NCI-H446 treated with DMSO at 0.1 percent for 48 hours (cell line): Measurements from ENCODE around the gene ARID2.

Experiments
- DNase-seq: peaks from one replicate; lab custom pipeline; 2025; lab: John Stamatoyannopoulos, UW

Gene ARID2, protein sequence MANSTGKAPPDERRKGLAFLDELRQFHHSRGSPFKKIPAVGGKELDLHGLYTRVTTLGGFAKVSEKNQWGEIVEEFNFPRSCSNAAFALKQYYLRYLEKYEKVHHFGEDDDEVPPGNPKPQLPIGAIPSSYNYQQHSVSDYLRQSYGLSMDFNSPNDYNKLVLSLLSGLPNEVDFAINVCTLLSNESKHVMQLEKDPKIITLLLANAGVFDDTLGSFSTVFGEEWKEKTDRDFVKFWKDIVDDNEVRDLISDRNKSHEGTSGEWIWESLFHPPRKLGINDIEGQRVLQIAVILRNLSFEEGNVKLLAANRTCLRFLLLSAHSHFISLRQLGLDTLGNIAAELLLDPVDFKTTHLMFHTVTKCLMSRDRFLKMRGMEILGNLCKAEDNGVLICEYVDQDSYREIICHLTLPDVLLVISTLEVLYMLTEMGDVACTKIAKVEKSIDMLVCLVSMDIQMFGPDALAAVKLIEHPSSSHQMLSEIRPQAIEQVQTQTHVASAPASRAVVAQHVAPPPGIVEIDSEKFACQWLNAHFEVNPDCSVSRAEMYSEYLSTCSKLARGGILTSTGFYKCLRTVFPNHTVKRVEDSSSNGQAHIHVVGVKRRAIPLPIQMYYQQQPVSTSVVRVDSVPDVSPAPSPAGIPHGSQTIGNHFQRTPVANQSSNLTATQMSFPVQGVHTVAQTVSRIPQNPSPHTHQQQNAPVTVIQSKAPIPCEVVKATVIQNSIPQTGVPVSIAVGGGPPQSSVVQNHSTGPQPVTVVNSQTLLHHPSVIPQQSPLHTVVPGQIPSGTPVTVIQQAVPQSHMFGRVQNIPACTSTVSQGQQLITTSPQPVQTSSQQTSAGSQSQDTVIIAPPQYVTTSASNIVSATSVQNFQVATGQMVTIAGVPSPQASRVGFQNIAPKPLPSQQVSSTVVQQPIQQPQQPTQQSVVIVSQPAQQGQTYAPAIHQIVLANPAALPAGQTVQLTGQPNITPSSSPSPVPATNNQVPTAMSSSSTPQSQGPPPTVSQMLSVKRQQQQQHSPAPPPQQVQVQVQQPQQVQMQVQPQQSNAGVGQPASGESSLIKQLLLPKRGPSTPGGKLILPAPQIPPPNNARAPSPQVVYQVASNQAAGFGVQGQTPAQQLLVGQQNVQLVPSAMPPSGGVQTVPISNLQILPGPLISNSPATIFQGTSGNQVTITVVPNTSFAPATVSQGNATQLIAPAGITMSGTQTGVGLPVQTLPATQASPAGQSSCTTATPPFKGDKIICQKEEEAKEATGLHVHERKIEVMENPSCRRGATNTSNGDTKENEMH (N-terminal part only)

DNA sequence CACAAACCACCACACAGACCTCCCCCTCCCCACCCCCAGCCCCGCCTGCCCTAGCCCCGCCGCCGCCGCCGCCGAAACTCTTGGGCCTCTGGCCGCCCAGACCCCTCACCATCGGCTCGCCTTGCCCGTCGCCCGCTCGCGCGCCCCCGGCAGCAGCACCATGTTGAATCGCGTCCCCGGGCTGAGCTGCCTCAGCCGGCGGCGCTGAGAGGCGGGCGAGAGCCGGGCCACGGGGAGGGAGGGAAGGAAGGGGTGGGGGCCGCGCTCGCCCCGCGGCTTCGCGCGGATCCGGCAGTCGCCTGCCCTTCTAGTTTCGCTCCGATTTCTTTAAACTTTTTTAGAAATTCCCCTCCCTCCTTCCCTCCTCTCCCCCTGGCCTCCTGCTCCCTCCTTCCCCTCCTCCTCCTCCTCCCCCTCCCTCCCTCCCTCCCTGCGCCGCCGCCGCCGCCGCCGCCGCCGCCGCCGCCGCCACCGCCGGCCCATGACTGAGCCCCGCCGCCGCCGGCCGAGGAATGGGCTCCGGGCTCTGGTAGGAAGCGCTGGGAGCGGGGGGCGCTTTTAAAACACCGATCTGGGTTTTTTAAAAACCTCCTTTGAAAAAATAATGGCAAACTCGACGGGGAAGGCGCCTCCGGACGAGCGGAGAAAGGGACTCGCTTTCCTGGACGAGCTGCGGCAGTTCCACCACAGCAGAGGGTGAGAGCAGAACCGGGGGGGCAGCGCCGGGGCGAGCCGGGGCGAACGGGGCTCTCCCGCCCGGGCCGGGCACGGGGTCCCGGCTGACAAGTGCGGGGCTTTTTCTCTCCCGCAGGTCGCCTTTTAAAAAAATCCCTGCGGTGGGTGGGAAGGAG, at the start of gene ARID2:
Gene ARID2 (plus strand): TSS at position 474 of the 851 bp plus-strand sequence. CDS start 131 bp downstream, at position 605.
- peak; percentile 56 for DNase-seq

DNA sequence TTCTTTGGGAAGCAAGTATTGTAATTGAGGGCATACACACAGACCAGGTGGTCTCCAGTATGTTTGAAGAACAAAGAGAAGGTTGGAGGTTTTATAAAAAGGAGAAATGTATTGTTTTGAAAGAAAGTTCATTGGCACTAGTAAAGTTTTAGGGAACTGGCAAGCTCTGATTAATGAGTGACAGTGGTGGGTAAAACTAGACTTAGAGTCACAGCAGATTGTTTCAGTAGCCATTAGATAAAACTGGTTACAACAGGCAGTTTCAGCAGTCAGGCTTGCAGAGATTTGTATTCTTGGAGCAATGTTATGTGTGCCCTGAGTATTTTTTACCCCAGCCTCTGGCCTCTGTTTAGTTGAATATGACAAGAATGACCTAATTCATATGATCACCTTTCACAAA, 49.1 kb upstream of the ARID2 start:
- no peak for DNase-seq

DNA sequence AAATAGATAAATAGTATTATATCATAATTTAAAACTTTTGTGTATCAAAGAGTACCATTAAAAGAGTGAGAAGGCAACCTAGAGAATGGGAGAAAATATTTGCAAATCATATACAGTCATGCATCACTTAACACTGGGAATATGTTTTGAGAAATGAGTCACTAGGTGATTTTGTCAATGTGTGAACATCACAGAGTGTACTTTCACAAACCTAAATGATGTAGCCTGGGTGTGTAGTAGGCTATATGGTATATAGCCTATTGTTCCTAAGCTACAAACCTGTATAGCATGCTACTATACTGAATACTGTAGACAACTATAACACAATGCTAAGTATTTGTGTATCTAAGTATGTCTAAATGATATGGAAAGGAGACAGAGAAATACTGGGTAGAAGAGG, 48.0 kb upstream of the ARID2 start:
- no peak for DNase-seq

DNA sequence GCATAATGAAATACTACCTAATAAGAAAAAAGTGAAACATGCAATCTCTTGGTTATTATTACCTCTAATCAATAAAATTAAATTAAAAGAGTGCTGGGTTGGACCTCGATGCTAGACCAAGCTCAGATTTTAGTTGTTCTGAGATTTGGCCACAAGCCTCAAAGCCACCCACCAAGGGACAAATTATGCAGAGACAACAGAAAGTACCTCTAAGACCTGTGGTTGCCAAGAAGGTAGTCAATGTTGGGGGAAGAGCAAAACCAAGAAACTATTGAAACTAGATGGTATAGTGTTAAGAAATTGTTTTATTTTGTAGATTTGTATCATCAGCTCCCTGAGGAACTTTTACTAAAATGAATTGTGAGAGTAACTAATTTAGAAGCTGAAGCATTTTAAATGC, 43.8 kb upstream of the ARID2 start:
- DNase-seq = no peak

DNA sequence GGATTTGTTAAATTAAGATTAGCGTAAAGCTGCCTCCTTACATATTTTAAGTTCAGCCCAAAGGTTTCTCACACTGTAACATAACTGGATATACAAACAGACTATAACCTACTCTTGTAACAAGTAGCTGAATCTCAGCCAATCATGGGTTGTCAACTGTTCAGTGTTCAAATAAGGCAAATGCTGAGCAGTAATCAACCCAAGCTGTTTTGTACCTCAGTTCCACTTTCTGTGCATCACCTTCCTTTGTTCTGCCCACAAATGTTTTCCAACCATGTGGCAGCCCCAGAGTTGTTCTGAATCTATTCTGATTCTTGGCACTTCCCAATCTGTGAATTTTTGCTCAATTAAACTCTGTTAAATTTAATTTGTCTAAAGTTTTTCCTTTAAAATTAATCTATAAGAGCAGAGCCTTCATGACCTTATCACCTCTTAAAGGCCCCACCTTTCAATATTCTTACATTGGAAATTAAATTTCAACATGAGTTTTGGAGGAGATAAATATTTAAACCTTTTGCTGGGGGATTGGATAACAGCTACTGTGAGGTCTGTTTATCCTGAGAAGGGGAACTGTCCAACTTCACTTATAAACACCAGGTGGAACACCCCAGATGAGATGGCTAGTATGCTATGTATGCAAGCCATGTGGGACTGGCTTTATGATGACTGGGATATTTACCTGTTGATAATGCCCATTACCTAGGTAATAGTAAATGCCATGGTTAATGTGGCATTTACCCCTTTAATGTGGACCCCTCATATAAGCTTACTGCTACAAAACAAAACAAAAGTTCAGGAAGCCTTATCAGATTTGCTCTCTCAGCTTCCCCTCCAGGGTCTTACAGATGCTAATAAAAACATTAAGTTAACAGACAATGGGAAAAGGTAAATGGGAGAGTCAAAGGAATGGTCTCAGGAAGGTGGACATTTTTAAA, 42.2 kb upstream of the ARID2 start:
- DNase-seq = no peak

DNA sequence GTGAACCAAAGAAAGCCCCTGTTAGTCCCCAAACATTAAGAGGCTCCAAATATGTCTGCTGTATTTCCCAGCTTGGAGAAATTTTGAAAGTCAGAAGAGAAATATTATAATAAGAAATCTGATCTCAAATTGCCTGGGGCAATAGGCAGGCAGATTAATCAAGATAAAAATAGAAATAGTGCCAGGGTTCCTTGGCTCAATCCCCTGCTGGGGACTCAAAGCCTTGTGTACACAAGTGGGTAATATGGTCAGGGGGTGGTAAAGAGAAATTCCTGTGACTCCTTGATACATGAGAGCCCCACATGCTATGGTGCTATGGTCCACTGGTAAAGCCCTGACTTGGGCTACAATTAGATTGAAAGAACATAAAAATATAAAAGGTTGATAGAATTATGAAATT, 41.3 kb upstream of the ARID2 start:
- no peak for DNase-seq

DNA sequence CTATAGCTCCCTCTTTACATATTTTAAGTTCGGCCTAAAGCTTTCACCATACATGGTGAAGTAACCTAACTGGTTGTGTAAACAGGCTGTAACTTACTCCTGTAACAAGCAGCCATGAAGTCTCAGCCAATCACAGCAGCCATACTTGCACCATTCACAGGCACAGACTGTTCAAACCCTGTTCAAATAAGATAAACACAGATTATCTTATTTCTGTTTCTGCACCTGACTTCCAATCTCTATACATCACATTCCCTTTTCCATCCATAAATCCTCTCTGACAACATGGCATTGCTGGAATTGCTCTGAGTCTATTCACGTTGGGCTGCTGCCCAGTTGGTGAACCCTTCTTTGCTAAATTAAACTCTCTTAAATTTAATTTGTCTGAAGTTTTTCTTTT, 34.5 kb upstream of the ARID2 start:
- no peak for DNase-seq

DNA sequence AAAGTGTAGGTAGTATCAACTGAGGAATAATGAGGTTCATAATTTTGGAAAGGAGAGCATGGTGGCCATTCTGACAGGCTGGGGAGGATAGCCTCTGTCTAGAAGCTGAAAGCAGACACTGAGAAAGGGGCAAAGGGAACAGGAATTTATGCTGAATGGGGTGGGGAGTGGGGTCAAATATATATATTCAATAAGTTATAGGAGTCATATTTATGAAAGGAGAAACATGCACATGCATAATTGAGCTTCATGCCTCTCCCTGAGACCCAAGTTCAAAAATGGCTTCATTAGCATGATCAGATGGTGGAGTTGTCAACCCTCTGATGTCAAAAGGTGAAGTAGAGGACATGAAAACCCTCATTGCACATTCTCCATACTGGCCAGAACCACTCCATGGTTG, 33.9 kb upstream of the ARID2 start:
- no peak for DNase-seq

DNA sequence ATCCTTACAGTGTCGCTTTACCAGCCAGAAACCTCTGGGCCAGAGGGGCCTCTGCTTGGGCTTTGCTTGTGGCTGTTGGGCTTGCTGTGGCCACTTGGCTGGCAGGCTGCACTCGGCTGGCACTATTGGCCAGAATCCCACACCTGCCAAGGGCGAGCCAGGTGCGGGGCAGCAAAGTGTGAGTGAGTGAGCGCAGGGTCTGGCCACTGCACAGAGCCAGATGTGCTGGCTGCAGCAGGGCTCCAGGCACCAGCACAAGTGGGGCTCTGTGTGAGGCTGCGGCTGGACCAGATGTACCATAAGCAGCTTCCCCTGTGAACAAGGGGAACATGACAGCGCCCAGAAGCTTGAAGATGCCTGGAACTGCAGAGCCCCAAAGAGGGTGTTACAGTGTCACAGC, 33.5 kb upstream of the ARID2 start:
- no peak for DNase-seq

DNA sequence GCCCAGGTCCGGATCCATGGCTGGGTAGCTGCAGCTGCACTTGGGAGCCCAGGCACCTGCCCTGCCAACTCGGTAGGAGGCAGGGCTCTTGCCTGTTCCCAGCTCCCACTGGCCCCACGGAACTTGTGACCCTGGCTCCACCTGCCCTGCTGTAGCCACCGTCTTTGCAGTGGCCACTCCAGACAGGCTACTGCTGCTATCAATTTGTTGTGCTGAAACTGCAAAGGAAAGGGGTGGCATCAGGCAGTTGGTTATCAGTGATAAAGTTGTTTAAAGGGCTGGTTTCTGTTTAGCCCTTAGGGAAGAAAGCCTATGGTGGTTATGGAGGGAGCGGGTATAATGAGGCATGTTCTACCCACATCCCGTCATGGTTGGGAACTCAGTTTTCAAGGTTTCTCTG, 32.1 kb upstream of the ARID2 start:
- DNase-seq = no peak

DNA sequence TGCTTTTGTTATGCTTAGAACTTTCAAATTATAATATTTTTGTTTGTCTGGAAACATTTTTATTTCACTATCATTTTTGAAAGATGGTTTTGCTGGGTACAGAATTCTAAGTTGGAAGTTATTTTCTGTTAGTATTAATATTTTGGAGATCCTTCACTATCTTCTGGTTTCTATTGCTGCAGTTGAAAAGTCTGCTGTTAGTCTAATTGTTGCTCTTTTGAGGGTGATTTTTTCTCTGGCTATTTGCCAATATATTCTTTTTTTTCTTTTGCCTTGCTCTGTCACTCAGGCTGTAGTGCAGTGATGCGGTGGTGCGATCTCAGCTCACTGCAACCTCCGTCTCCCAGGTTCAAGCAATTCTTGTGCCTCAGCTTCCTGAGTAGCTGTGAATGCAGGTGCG, 28.2 kb upstream of the ARID2 start:
- no peak for DNase-seq

DNA sequence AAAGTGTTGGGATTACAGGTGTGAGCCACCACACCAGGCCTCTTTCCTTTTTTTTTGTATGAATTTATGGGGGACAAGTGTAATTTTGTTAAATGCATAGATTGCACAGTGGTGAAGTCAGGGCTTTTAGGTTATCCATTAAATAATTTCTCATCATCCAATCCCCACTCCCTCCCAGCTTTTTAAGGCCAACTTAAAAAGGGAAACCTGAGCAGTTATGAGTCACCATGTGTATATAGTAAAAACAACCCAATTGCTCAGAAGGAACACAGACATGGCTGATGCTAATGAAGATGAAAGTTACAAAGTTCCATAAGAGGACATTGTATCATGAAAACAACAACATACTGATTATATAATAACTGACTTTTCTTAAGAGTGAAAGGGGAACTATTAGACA, 25.6 kb upstream of the ARID2 start:
- DNase-seq = no peak

DNA sequence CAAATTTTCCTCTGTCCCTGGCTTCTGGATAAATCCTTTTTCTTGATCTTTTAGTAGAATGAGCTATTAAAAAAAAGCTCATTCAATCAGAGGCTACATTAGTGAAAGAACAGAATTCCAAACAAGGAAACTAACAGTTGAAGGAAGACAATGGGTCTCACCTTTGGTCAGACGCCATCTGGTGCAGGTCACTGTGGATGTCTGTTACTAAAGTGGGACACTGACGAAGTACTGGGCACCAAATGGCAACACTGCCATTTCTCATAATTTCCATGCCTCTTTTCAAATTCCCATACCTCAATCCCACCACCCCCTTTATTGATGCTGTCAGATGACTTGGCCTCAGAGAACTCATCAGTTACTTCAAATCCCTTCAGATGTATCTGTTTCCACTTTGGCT, 24.5 kb upstream of the ARID2 start:
- DNase-seq = no peak

DNA sequence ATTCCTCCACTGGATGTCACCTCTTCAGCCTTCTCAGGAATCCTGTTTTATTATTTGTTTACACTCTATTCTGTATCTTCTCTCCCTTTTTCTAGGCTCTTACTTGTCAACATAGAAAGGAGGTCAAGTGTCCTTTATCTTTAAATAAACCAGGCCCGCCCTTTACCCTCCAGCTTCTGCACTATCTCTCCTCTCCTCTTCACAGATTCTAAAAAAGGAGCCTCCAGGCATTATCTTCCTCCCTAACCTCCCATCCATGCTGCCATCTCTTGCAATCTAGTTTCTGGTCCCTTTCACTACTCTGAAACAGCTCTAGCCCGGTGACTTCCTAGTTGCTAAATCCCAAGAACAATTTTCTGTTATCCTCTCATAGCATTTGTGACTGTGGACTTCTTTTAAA, 24.1 kb upstream of the ARID2 start:
- DNase-seq = no peak

DNA sequence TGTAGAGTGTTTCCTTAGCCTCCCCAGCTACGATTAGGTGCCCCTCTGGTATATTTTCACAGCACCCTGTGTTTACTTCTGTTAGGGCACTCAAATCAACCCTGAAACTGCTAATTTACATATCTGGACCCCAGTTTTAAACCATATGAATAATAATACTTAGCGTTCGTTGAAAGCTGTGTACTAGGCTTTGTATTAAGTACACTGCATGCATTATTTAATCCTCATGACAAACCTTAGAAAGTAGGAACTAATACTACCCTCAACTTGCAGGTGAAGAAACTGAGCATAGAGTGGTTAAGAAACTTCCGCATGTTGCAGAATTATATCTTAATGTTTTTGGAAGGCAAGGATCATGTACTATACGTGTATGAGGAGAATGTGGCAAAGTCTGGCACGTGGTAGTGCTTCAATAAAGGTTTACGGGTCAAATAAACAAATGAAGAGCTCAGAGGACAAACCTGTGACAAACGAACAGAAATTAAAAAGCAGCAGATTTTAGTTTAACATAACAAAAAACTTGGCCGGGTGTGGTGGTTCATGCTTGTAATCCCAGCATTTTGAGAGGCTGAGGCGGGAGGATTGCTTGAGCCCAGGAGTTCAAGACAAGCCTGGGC, 22.2 kb upstream of the ARID2 start:
- DNase-seq = no peak

DNA sequence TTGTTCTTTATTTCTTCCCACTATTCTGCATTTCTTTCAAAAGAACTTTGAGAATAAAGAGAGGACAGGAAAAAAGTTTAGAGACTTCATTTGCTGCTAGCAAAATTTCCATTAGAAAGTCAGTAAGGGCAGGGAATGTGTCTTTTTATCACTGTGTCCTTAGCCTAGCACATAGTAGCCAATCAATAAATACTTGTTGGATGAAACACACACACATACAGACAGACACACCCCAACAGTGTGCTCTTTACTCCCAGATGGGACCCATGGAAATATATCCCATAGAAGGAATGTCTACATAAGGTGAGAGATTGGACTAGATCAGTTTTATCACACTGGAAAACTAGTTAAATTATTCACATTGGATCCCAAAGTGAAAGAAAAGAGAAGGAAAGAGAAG, 21.1 kb upstream of the ARID2 start:
- no peak for DNase-seq

DNA sequence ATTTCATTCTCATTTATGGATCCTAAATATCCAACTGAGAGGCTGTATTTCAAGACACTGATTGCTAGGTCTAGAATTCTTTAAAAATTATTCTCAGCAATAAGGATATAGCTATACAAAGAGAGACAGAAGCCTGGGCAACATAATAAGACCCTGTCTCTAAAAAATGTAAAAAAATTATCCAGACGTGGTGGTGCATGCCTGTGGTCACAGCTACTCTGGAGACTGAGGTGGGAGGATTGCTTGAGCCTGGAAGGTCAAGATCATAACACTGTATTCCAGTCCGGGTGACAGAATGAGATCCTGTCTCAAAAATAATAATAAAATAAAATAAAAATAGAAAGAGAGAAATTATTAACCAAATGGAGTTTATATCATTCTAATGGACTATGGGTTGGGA, 20.6 kb upstream of the ARID2 start:
- DNase-seq = no peak

DNA sequence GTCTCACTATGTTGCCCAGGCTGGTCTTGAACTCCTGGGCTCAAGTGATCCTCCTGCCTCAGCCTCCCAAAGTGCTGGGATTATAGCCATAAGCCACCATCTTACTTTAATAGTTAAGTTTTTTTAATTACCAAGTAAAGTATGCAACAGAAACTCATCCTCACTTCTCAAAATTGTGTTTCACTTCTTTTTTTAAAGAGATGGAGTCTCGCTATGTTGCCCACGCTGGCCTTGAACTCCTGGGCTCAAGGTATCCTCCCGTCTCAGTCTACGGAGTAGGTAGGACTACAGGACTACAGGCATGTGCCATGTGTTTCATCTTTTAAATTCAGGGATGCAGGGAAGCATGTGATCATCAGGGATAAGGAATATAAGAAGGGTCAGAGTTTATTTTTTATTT, 17.2 kb upstream of the ARID2 start:
- no peak for DNase-seq

DNA sequence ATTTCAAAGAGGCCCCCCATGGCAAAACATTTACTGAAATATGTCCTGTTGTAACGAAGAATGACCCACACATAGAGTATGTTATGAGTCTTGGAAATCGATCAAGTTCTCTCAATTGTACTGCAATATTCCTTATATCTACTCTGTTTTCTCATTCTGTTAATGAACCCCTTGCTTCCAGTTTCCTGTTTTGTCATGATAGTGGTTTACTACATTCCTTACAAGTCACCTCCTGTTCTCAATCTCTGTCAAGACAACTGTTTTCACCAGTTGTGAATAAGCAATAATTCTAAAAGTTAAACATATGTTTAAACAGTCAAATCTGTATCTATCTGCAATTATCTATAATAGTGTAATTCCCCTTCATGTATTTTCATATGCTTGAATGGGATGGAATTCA, 16.4 kb upstream of the ARID2 start:
- DNase-seq = no peak

DNA sequence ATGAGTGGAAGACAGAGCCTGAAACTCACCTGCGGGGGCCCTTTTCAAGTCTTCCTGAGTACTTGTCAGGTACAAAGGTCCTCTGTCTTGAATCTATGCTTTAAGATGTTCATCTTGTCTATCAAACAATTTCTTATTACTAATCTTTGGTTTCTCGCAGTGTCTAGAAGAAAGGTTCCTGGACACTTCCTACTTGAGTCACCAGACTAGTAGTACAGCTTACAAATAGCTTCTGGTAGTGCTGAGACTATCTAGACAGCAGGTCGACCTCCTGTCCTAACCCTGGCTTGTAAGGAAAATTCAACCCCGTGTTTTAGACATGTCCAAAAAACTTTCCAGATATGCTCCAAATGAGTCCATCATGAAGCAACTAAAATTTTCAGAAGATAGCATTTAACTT, 11.2 kb upstream of the ARID2 start:
- DNase-seq = no peak
